GM15510 (cell line): ENCODE data around the gene SPTBN4.

Experiments
- POLR2A ChIP-seq: IDR thresholded peaks from 3 replicates; pipeline ENCODE4 v1.6.1; 2011; ENCODE audit warnings: borderline replicate concordance; ENCODE audit not compliant: insufficient read length; ENCODE audit errors: extremely low read depth

The SPTBN4 gene

GRCh38 chr19:40590464-40591265, 123.9 kb downstream of the SPTBN4 start:
- TF ChIP-seq POLR2A = no peak

GRCh38 chr19:40592170-40592569, 125.4 kb downstream of the SPTBN4 start:
- no peak for TF ChIP-seq POLR2A

- no peak for TF ChIP-seq POLR2A
Observed at GRCh38 chr19:40594255-40594654, 127.5 kb downstream of the SPTBN4 start.

- TF ChIP-seq POLR2A = no peak
Observed at GRCh38 chr19:40594657-40595091, 127.9 kb downstream of the SPTBN4 start.

- no peak for TF ChIP-seq POLR2A
Observed at GRCh38 chr19:40596608-40597328, 130.0 kb downstream of the SPTBN4 start.

GRCh38 chr19:40597329-40597838, 130.6 kb downstream of the SPTBN4 start:
- no peak for TF ChIP-seq POLR2A

GRCh38 chr19:40598121-40598917, 131.5 kb downstream of the SPTBN4 start:
- no peak for TF ChIP-seq POLR2A

- no peak for TF ChIP-seq POLR2A
Observed at GRCh38 chr19:40598918-40599307, 132.1 kb downstream of the SPTBN4 start.

- no peak for TF ChIP-seq POLR2A
Observed at GRCh38 chr19:40599331-40599901, 132.6 kb downstream of the SPTBN4 start.

- no peak for TF ChIP-seq POLR2A
Observed at GRCh38 chr19:40599902-40600569, 133.2 kb downstream of the SPTBN4 start.

GRCh38 chr19:40600570-40601133, 133.9 kb downstream of the SPTBN4 start:
- no peak for TF ChIP-seq POLR2A

GRCh38 chr19:40601134-40601974, 134.6 kb downstream of the SPTBN4 start, which contains the start of gene LTBP4:
Gene LTBP4, plus strand, starts transcription at chr19:40601369. Its CDS starts 19 bp downstream, at chr19:40601388.
- TF ChIP-seq POLR2A = no peak

GRCh38 chr19:40603071-40603388, 136.2 kb downstream of the SPTBN4 start:
- no peak for TF ChIP-seq POLR2A

GRCh38 chr19:40603389-40604170, 136.8 kb downstream of the SPTBN4 start:
- TF ChIP-seq POLR2A = no peak
